ENCODE measurements around the gene ELAVL4.

ELAVL4 gene

GRCh38 chr1:50181027-50181663 lies 72.4 kb downstream of the ELAVL4 start:
- H3K36me3 ChIP-seq (ENCODE audit: control insufficient read depth in 1 of 2, insufficient read depth in 2 of 2, low read depth in 1 of 2, low read length in 2 of 2) = no peaks in the 10 kb centered on the region
- no peak overlapping the region for H4K91ac ChIP-seq (ENCODE audit: low read length)
- no peak overlapping the region for H3K14ac ChIP-seq (ENCODE audit: low read length in 2 of 2)
- H2AK5ac ChIP-seq (ENCODE audit: low read length, severe bottlenecking) = no peak overlapping the region
- no peak overlapping the region for H3K4me3 ChIP-seq (ENCODE audit: insufficient read depth in 1 of 2, low read depth in 1 of 2, low read length in 2 of 2)
- H2BK15ac ChIP-seq (ENCODE audit: low read depth, poor library complexity, severe bottlenecking) = no peak overlapping the region
- no peak overlapping the region for H2BK5ac ChIP-seq (ENCODE audit: low read depth, low read length, poor library complexity, severe bottlenecking)
- no peak overlapping the region for H3K23ac ChIP-seq (ENCODE audit: low read length in 2 of 2)
- WGBS = 33% methylated on average over 3 of the region's 3 CpGs
- no peak overlapping the region for H2BK120ac ChIP-seq (ENCODE audit: low read depth, low read length)
- peaks cover 0 to 4% of the 10 kb centered on the region in 2 experiments for H3K27me3 ChIP-seq (ENCODE audit: control insufficient read depth in 1 of 2, insufficient read depth in 1 of 2, low read length in 2 of 2)
- no peaks in the 10 kb centered on the region for H3K9me3 ChIP-seq (ENCODE audit: control insufficient read depth, low read length)
- no peaks in the 10 kb centered on the region for H3K79me1 ChIP-seq (replicated peaks; ENCODE audit: low read length, poor library complexity, severe bottlenecking)
- no peak overlapping the region for H2AFZ ChIP-seq (ENCODE audit: low read depth, low read length)
- H3K4ac ChIP-seq (ENCODE audit: low read depth in 1 of 2, low read length in 2 of 2) = no peak overlapping the region
- no peak overlapping the region for H3K18ac ChIP-seq (ENCODE audit: low read depth in 1 of 2, low read length in 2 of 2)
- H3K27ac ChIP-seq (ENCODE audit: low read length, poor library complexity, severe bottlenecking) = no peak overlapping the region
- H3K4me2 ChIP-seq (ENCODE audit: low read length, poor library complexity, severe bottlenecking) = no peak overlapping the region
- no peak overlapping the region for H2BK12ac ChIP-seq (ENCODE audit: low read length in 2 of 2)
- H4K8ac ChIP-seq (ENCODE audit: low read length) = no peak overlapping the region
- H3K4me1 ChIP-seq (ENCODE audit: control insufficient read depth, insufficient read depth, low read depth, low read length) = no peaks in the 10 kb centered on the region
- no peak overlapping the region for H3K9ac ChIP-seq (ENCODE audit: low read length)
- no peak for DNase-seq

- Histone ChIP-seq H4K91ac (ENCODE audit: low read length) (no peak overlapping the region), H3K9me3 (ENCODE audit: control insufficient read depth, low read length) (no peaks in the 10 kb centered on the region), H2BK12ac (ENCODE audit: low read length in 2 of 2) (no peak overlapping the region), H3K79me1 (replicated peaks; ENCODE audit: low read length, poor library complexity, severe bottlenecking) (no peaks in the 10 kb centered on the region), H2BK5ac (ENCODE audit: low read depth, low read length, poor library complexity, severe bottlenecking) (no peak overlapping the region), H4K8ac (ENCODE audit: low read length) (no peak overlapping the region), H3K14ac (ENCODE audit: low read length in 2 of 2) (no peak overlapping the region), H3K9ac (ENCODE audit: low read length) (no peak overlapping the region), H2BK15ac (ENCODE audit: low read depth, poor library complexity, severe bottlenecking) (no peak overlapping the region), H3K4ac (ENCODE audit: low read depth in 1 of 2, low read length in 2 of 2) (no peak overlapping the region), H2BK120ac (ENCODE audit: low read depth, low read length) (no peak overlapping the region), H2AK5ac (ENCODE audit: low read length, severe bottlenecking) (no peak overlapping the region), H3K23ac (ENCODE audit: low read length in 2 of 2) (no peak overlapping the region), H3K27ac (ENCODE audit: low read length, poor library complexity, severe bottlenecking) (no peak overlapping the region), H3K18ac (ENCODE audit: low read depth in 1 of 2, low read length in 2 of 2) (no peak overlapping the region), H3K4me2 (ENCODE audit: low read length, poor library complexity, severe bottlenecking) (no peak overlapping the region), H2AFZ (ENCODE audit: low read depth, low read length) (no peak overlapping the region), H3K36me3 (ENCODE audit: control insufficient read depth in 1 of 2, insufficient read depth in 2 of 2, low read depth in 1 of 2, low read length in 2 of 2) (no peaks in the 10 kb centered on the region), H3K27me3 (ENCODE audit: control insufficient read depth in 1 of 2, insufficient read depth in 1 of 2, low read length in 2 of 2) (no peaks in the 10 kb centered on the region), H3K4me3 (ENCODE audit: insufficient read depth in 1 of 2, low read depth in 1 of 2, low read length in 2 of 2) (no peak overlapping the region), H3K4me1 (ENCODE audit: control insufficient read depth, insufficient read depth, low read depth, low read length) (no peaks in the 10 kb centered on the region)
- 44% methylated on average over 12 of the region's 12 CpGs for WGBS
- DNase-seq = no peak
Measured at GRCh38 chr1:50183378-50184133, 74.8 kb downstream of the ELAVL4 start.

GRCh38 chr1:50189369-50189768 lies 80.6 kb downstream of the ELAVL4 start:
- no peaks in the 10 kb centered on the region for H3K9me3 ChIP-seq (ENCODE audit: control insufficient read depth, low read length)
- H3K27me3 ChIP-seq (ENCODE audit: control insufficient read depth in 1 of 2, insufficient read depth in 1 of 2, low read length in 2 of 2) = no peaks in the 10 kb centered on the region
- H3K4me1 ChIP-seq (ENCODE audit: control insufficient read depth, insufficient read depth, low read depth, low read length) = no peaks in the 10 kb centered on the region
- no peak overlapping the region for H2BK120ac ChIP-seq (ENCODE audit: low read depth, low read length)
- H3K18ac ChIP-seq (ENCODE audit: low read depth in 1 of 2, low read length in 2 of 2) = no peak overlapping the region
- no peak overlapping the region for H2AFZ ChIP-seq (ENCODE audit: low read depth, low read length)
- H3K9ac ChIP-seq (ENCODE audit: low read length) = no peak overlapping the region
- no peak overlapping the region for H2AK5ac ChIP-seq (ENCODE audit: low read length, severe bottlenecking)
- no peak overlapping the region for H3K4me3 ChIP-seq (ENCODE audit: insufficient read depth in 1 of 2, low read depth in 1 of 2, low read length in 2 of 2)
- 67% methylated on average over 2 of the region's 3 CpGs for WGBS
- no peak overlapping the region for H3K4me2 ChIP-seq (ENCODE audit: low read length, poor library complexity, severe bottlenecking)
- no peak overlapping the region for H4K91ac ChIP-seq (ENCODE audit: low read length)
- H2BK15ac ChIP-seq (ENCODE audit: low read depth, poor library complexity, severe bottlenecking) = no peak overlapping the region
- H3K36me3 ChIP-seq (ENCODE audit: control insufficient read depth in 1 of 2, insufficient read depth in 2 of 2, low read depth in 1 of 2, low read length in 2 of 2) = no peaks in the 10 kb centered on the region
- no peak for DNase-seq
- no peak overlapping the region for H3K14ac ChIP-seq (ENCODE audit: low read length in 2 of 2)
- no peak overlapping the region for H2BK12ac ChIP-seq (ENCODE audit: low read length in 2 of 2)
- H2BK5ac ChIP-seq (ENCODE audit: low read depth, low read length, poor library complexity, severe bottlenecking) = no peak overlapping the region
- no peak overlapping the region for H3K4ac ChIP-seq (ENCODE audit: low read depth in 1 of 2, low read length in 2 of 2)
- no peak overlapping the region for H4K8ac ChIP-seq (ENCODE audit: low read length)
- no peak overlapping the region for H3K23ac ChIP-seq (ENCODE audit: low read length in 2 of 2)
- H3K79me1 ChIP-seq (replicated peaks; ENCODE audit: low read length, poor library complexity, severe bottlenecking) = no peaks in the 10 kb centered on the region
- no peak overlapping the region for H3K27ac ChIP-seq (ENCODE audit: low read length, poor library complexity, severe bottlenecking)

- H4K8ac ChIP-seq (ENCODE audit: low read length) = no peak overlapping the region
- H3K36me3 ChIP-seq (ENCODE audit: control insufficient read depth in 1 of 2, insufficient read depth in 2 of 2, low read depth in 1 of 2, low read length in 2 of 2) = no peaks in the 10 kb centered on the region
- WGBS = 72% methylated on average over 3 of the region's 3 CpGs
- H3K4ac ChIP-seq (ENCODE audit: low read depth in 1 of 2, low read length in 2 of 2) = no peak overlapping the region
- no peak for DNase-seq
- H2BK12ac ChIP-seq (ENCODE audit: low read length in 2 of 2) = no peak overlapping the region
- no peak overlapping the region for H3K18ac ChIP-seq (ENCODE audit: low read depth in 1 of 2, low read length in 2 of 2)
- H2AK5ac ChIP-seq (ENCODE audit: low read length, severe bottlenecking) = no peak overlapping the region
- H4K91ac ChIP-seq (ENCODE audit: low read length) = no peak overlapping the region
- no peak overlapping the region for H2BK5ac ChIP-seq (ENCODE audit: low read depth, low read length, poor library complexity, severe bottlenecking)
- H3K4me1 ChIP-seq (ENCODE audit: control insufficient read depth, insufficient read depth, low read depth, low read length) = no peaks in the 10 kb centered on the region
- no peak overlapping the region for H3K9ac ChIP-seq (ENCODE audit: low read length)
- H2AFZ ChIP-seq (ENCODE audit: low read depth, low read length) = no peak overlapping the region
- peaks cover 0 to 15% of the 10 kb centered on the region in 2 experiments for H3K27me3 ChIP-seq (ENCODE audit: control insufficient read depth in 1 of 2, insufficient read depth in 1 of 2, low read length in 2 of 2)
- no peak overlapping the region for H2BK120ac ChIP-seq (ENCODE audit: low read depth, low read length)
- H3K4me3 ChIP-seq (ENCODE audit: insufficient read depth in 1 of 2, low read depth in 1 of 2, low read length in 2 of 2) = no peak overlapping the region
- no peak overlapping the region for H3K23ac ChIP-seq (ENCODE audit: low read length in 2 of 2)
- no peaks in the 10 kb centered on the region for H3K79me1 ChIP-seq (replicated peaks; ENCODE audit: low read length, poor library complexity, severe bottlenecking)
- no peaks in the 10 kb centered on the region for H3K9me3 ChIP-seq (ENCODE audit: control insufficient read depth, low read length)
- H3K27ac ChIP-seq (ENCODE audit: low read length, poor library complexity, severe bottlenecking) = no peak overlapping the region
- H2BK15ac ChIP-seq (ENCODE audit: low read depth, poor library complexity, severe bottlenecking) = no peak overlapping the region
- no peak overlapping the region for H3K14ac ChIP-seq (ENCODE audit: low read length in 2 of 2)
- H3K4me2 ChIP-seq (ENCODE audit: low read length, poor library complexity, severe bottlenecking) = no peak overlapping the region
Measured at GRCh38 chr1:50193002-50193401, 84.3 kb downstream of the ELAVL4 start.

All from mesenchymal stem cell (in vitro differentiated cells and primary cell).